GM10847 (cell line): Measurements from ENCODE around the gene HS3ST1.

Source experiments
- POLR2A ChIP-seq: IDR thresholded peaks from 2 replicates; pipeline ENCODE4 v1.6.1; 2011; ENCODE audit not compliant: insufficient read length; ENCODE audit errors: extremely low read depth

The HS3ST1 gene

GRCh38 chr4:11441194-11441556, 12.5 kb upstream of the HS3ST1 start:
- TF ChIP-seq POLR2A = no peak

- TF ChIP-seq POLR2A = no peak
Measured at GRCh38 chr4:11440481-11441193, 11.9 kb upstream of the HS3ST1 start.

GRCh38 chr4:11439836-11440235, 11.1 kb upstream of the HS3ST1 start:
- no peak for TF ChIP-seq POLR2A

- no peak for TF ChIP-seq POLR2A
Measured at GRCh38 chr4:11438647-11439046, 10.0 kb upstream of the HS3ST1 start.

- TF ChIP-seq POLR2A = no peak
Measured at GRCh38 chr4:11436673-11437072, 8.0 kb upstream of the HS3ST1 start.

- no peak for TF ChIP-seq POLR2A
Measured at GRCh38 chr4:11436084-11436483, 7.4 kb upstream of the HS3ST1 start.

GRCh38 chr4:11435557-11435956, 6.9 kb upstream of the HS3ST1 start:
- no peak for TF ChIP-seq POLR2A

- no peak for TF ChIP-seq POLR2A
Measured at GRCh38 chr4:11431111-11431510, 2.4 kb upstream of the HS3ST1 start.

GRCh38 chr4:11430536-11430935, 1.8 kb upstream of the HS3ST1 start:
- TF ChIP-seq POLR2A = no peak

GRCh38 chr4:11429699-11430045, 978 bp upstream of the HS3ST1 start:
- no peak for TF ChIP-seq POLR2A

- no peak for TF ChIP-seq POLR2A
Measured at GRCh38 chr4:11428899-11429698, 405 bp upstream of the HS3ST1 start.

GRCh38 chr4:11427121-11427996, 1.3 kb downstream of the HS3ST1 start:
- TF ChIP-seq POLR2A = no peak

GRCh38 chr4:11426731-11427120, 2.0 kb downstream of the HS3ST1 start:
- TF ChIP-seq POLR2A = no peak

GRCh38 chr4:11426003-11426402, 2.7 kb downstream of the HS3ST1 start:
- TF ChIP-seq POLR2A = no peak

GRCh38 chr4:11424856-11425255, 3.8 kb downstream of the HS3ST1 start:
- no peak for TF ChIP-seq POLR2A

GRCh38 chr4:11424000-11424399, 4.7 kb downstream of the HS3ST1 start:
- no peak for TF ChIP-seq POLR2A
